HG02973 (cell line): ENCODE measurements around the gene FAM163B.

ENCODE experiments used
- ATAC-seq: cut with Tn5 transposase; IDR thresholded peaks from one replicate; pipeline ENCODE4 v1.9.1; 2021; ENCODE audit warnings: moderate library complexity; ENCODE audit not compliant: unreplicated experiment

The FAM163B gene

DNA sequence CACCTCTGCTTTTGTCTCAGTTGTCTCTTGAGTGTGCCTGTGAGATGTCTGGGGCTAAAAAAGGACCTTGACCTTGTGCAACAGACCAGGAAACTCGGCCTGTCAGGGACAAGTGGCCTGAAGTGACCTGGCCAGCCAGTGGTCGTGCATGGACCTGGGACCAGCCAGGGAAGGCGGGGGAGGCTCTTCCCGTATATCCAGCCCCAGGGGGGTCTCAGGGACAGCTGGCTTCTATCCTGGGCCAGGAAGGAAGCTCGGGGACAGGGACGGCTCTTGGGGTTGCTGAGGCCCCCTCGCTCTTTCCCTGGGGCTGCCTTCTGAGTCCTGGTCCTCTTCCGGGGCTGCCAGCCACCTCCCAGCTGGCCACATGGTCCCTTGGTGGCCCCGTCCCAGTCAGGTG lies 77.9 kb downstream of the FAM163B start:
- ATAC-seq, result no peak

DNA sequence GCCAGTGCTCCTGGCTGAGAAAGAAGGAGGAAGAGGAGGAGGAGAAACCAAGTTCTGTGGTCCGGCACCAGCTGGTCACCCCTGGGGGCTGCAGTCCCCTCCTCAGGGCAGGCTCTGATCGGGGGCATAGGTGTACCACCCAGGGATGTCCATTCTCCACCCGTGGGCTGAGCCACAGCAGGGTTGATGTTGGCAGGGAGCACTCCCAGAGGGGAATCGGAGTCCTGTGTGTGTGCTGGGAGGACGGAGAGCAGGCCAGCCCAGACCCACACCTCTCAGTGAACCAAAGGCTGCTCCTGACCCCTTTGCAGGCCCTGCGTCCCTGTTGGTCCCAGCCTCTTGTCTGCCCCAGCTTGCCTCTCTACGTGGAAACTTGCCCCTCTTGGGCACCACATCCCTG lies 79.3 kb downstream of the FAM163B start:
- no peak for ATAC-seq

DNA sequence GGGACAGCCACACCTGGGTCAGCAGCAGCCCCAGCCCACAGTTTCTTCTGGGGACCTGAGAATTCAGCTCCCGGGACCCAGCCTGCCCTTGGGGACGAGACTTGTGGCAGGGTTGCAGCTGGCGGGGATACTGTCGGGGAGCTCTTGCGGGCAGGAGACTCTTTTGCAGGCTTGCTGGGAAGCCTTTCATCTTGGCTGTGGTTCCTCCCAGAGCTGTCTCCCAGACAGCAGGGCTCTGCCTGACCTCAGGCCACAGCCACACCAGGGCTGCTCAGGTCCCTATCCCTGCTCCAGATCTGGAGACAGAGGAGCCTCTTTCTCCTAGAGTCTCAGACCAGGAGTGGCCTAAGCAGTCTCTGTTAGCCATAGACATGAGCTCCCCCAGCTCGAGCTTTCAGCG lies 79.7 kb downstream of the FAM163B start:
- no peak for ATAC-seq

DNA sequence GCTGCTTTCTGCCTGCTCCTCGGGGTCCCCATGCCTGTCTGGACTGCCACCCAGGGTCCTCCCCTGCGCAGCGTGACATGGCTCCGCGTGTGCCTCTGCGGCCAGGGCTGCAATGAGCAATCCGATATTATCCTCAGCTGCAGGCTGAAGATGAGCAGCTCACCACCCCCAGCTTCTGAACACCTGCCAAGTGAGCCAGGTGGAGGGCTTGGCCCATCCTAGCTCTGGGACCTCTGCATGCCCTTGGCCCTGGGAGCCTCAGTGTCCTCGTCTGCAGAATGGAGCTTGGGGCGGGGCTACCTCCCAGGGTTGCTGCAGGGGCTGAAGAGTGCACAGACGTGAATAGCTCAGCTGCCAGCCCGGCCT lies 80.3 kb downstream of the FAM163B start:
- ATAC-seq, result no peak

DNA sequence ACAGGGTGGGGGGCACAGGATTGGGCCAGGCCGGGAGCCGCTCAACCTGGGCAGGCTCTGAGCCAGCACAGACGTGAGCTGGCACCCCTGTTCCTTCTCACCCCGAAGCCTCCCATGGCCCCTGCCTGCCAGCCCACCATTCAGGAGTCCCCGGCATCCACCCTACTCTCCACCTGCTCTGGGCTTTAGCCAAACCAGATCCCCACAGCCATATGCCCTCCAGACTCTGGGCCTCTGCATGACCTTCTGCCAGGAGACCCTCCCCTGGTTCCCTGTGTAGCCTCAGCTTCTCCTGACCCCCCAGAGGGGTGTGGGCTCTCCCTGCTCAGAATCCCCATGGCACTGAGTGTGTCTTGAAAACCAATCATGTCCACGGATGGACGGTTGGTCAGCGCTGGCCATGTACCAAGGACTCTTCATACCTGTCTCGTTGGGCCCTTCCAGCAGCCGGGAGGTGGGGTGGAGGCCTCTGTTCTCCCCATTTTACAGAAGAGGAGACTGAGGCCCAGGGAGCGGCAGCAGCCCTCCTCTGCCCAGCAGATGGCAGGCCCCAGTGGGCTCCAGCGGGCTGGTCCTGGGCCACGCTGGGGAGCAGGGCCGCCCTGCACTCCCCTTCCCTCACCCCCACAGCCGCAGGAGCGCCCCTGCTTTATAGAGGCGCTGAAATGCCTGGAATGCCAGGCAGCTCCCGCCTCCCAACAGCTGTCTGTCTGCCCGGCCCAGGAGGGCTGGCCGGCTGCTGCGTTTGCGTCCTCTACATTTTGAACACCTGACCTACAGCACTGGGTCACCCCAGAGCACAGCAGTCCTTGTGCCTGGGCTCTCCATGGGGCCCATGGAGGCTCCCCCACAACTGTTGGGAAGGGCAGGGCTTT lies 81.0 kb downstream of the FAM163B start:
- ATAC-seq, result no peak

DNA sequence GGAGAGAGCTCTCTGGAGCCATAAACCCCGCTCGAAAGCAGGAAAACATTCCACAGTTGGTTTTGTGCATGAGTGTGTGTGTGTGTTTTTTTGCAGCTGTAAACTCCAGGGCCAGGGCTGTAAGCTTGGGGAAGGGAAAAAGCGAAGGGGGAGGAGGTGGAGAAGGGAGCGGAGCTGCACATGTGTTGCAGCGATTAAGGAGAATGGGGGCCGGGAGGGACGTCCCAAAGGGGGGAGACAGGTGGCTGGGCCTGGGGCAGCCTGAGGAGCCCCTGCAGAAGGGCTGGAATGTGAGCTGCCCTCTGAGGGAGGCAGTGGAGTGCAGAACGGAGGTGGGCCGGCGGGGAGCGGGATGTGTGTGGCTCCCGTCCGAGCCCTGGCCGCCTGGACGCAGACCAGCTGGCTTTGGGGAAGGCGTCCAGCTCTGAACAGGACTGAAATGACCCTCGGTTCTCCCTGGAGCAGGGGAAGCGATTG lies 81.7 kb downstream of the FAM163B start:
- ATAC-seq, result no peak
